NB4 (cell line): ENCODE data around the gene STK40.

Source experiments
- DNase-seq: peaks from one replicate; pipeline ENCODE4 v3.0.0; 2010; ENCODE audit warnings: low read depth
- H3K4me3 ChIP-seq: one replicate; pipeline ENCODE4 v1.5.1; 2011; ENCODE audit warnings: mild to moderate bottlenecking, low read depth, low read length, moderate library complexity
- CTCF ChIP-seq: IDR thresholded peaks from one replicate; pipeline ENCODE4 v1.5.1; 2012; ENCODE audit warnings: low read depth, low read length
- MAX ChIP-seq: IDR thresholded peaks from 2 replicates; pipeline ENCODE4 v1.6.1; 2011; ENCODE audit warnings: low read depth, low read length
- MYC ChIP-seq: IDR thresholded peaks from 2 replicates; pipeline ENCODE4 v1.6.1; 2011; ENCODE audit warnings: low read depth, low read length
- POLR2A ChIP-seq: IDR thresholded peaks from 2 replicates; pipeline ENCODE4 v1.6.1; 2011; ENCODE audit warnings: mild to moderate bottlenecking; ENCODE audit not compliant: insufficient read length; ENCODE audit errors: extremely low read depth

The STK40 gene

GRCh38 chr1:36341626-36342320, 44.0 kb downstream of the STK40 start:
- no peak for TF ChIP-seq MYC
- no peak for TF ChIP-seq MAX
- no peak for TF ChIP-seq POLR2A
- no peak for TF ChIP-seq CTCF
- no peak for DNase-seq
- H3K4me3 ChIP-seq = no peak overlapping the region

- no peak overlapping the region for H3K4me3 ChIP-seq
- TF ChIP-seq MYC (no peak), MAX (no peak), CTCF (no peak), POLR2A (no peak)
- no peak for DNase-seq
These were observed 46.1 kb downstream of the STK40 start for GRCh38 chr1:36339615-36340014.

- DNase-seq = no peak
- no peak for TF ChIP-seq CTCF
- no peak for TF ChIP-seq MYC
- no peak for TF ChIP-seq POLR2A
- no peak for TF ChIP-seq MAX
- no peak overlapping the region for H3K4me3 ChIP-seq
These were observed 46.5 kb downstream of the STK40 start for GRCh38 chr1:36339215-36339614.

GRCh38 chr1:36337830-36338229, 47.9 kb downstream of the STK40 start:
- no peak for DNase-seq
- H3K4me3 ChIP-seq = no peak overlapping the region

GRCh38 chr1:36330940-36331339, 54.8 kb downstream of the STK40 start:
- H3K4me3 ChIP-seq = no peak overlapping the region
- TF ChIP-seq POLR2A (no peak), MYC (no peak), CTCF (no peak), MAX (no peak)
- DNase-seq = no peak

More at GRCh38 chr1:36337830-36338229, 47.9 kb downstream of the STK40 start:
- TF ChIP-seq MYC (no peak), CTCF (no peak), MAX (no peak), POLR2A (no peak)
